PC-3 (cell line): ENCODE data around the gene UMODL1. TPM values are rescaled to one million over a fixed set of nuclear protein-coding genes. Genes with fewer than 3 reads are reported as not detected.

Experiments
- ATAC-seq: fragments of 200-7000 bp; cut with Tn5 transposase; 2 replicates; pipeline ENCODE4 v1.9.1; 2020; ENCODE audit warnings: mild to moderate bottlenecking, moderate library complexity
- BruUV-seq: library from RNA; stranded (reverse); fragments of 400-500 nt; replicated peaks from 2 replicates; lab custom pipeline; 2021; lab: Mats Ljungman, UMichigan
- CTCF ChIA-PET: fragments of 300-600 bp; sonication (Branson Sonifier 250); formaldehyde crosslinking; loops from one replicate; lab custom pipeline; 2022; ENCODE audit warnings: antibody characterized with exemption; lab: Charles Lee
- POLR2A ChIA-PET: fragments of 300-600 bp; sonication (Branson Sonifier 250); formaldehyde crosslinking; loops from one replicate; lab custom pipeline; 2022; ENCODE audit warnings: antibody characterized with exemption; ENCODE audit not compliant: unreplicated experiment; lab: Charles Lee
- DNase-seq: peaks from one replicate; pipeline ENCODE4 v3.0.0-alpha.2; 2015
- H2AFZ ChIP-seq: fragments of 300-600 bp; sonication (generic); 2 replicates; pipeline ENCODE4 v1.6.0; 2016; ENCODE audit warnings: antibody characterized with exemption, low read length
- H3F3A ChIP-seq: fragments of 300-600 bp; sonication (generic); one replicate; pipeline ENCODE4 v1.6.0; 2017; ENCODE audit warnings: antibody characterized with exemption, low read length, control low read depth, mild to moderate bottlenecking; ENCODE audit not compliant: unreplicated experiment
- H3K27ac ChIP-seq: fragments of 300-600 bp; sonication (generic); 2 replicates; pipeline ENCODE4 v1.5.1; 2016; ENCODE audit warnings: mild to moderate bottlenecking, low read length
- H3K27me3 ChIP-seq: fragments of 300-600 bp; sonication (generic); 2 replicates; pipeline ENCODE4 v1.6.1; 2016; ENCODE audit warnings: low read length, mixed read lengths
- H3K36me3 ChIP-seq: fragments of 300-600 bp; sonication (generic); 2 replicates; pipeline ENCODE4 v1.6.1; 2016; ENCODE audit warnings: low read depth, mixed run types, low read length, mixed read lengths
- H3K4me1 ChIP-seq: fragments of 300-600 bp; sonication (generic); 2 replicates; pipeline ENCODE4 v1.5.1; 2016; ENCODE audit warnings: low read length; ENCODE audit not compliant: insufficient read depth
- H3K4me2 ChIP-seq: fragments of 300-600 bp; sonication (generic); 2 replicates; pipeline ENCODE4 v1.6.0; 2016; ENCODE audit warnings: low read length
- H3K4me3 ChIP-seq: fragments of 300-600 bp; sonication (generic); 2 replicates; pipeline ENCODE4 v1.5.1; 2016; ENCODE audit warnings: mild to moderate bottlenecking, low read length, mixed read lengths
- H3K79me2 ChIP-seq: fragments of 300-600 bp; sonication (generic); 2 replicates; pipeline ENCODE4 v1.6.1; 2017; ENCODE audit warnings: low read length, mixed read lengths
- H3K9ac ChIP-seq: fragments of 300-600 bp; sonication (generic); 2 replicates; pipeline ENCODE4 v1.6.0; 2016; ENCODE audit warnings: mild to moderate bottlenecking, low read length
- H3K9me2 ChIP-seq: fragments of 300-600 bp; sonication (generic); replicated peaks from 2 replicates; pipeline ENCODE4 v1.6.1; 2016; ENCODE audit warnings: mixed run types, low read length, mixed read lengths
- H3K9me3 ChIP-seq: fragments of 300-600 bp; sonication (generic); 2 replicates; pipeline ENCODE4 v1.6.1; 2016; ENCODE audit warnings: low read length, mixed read lengths
- H4K20me1 ChIP-seq: fragments of 300-600 bp; sonication (generic); 2 replicates; pipeline ENCODE4 v1.6.1; 2016; ENCODE audit warnings: low read length, mixed read lengths
- CTCF ChIP-seq: fragments of 300-600 bp; sonication (generic); conservative IDR thresholded peaks from 2 replicates; pipeline ENCODE4 v1.5.1; 2017; ENCODE audit warnings: antibody characterized with exemption, low read depth, mild to moderate bottlenecking, low read length
- EZH2 ChIP-seq: fragments of 300-600 bp; sonication (generic); IDR thresholded peaks from one replicate; pipeline ENCODE4 v1.6.1; 2017; ENCODE audit warnings: antibody characterized with exemption, mild to moderate bottlenecking, low read length; ENCODE audit not compliant: unreplicated experiment
- EZH2phosphoT487 ChIP-seq: fragments of 300-600 bp; sonication (generic); IDR thresholded peaks from 2 replicates; pipeline ENCODE4 v1.6.1; 2018; ENCODE audit warnings: mild to moderate bottlenecking, antibody characterized with exemption, low read length, borderline replicate concordance
- intact Hi-C: fragments of 100-400 bp; cut with micrococcal nuclease; formaldehyde crosslinking; loops from 2 replicates; pipeline ENCODE4 v1.9.0; 2023
- total RNA-seq: library from RNA; depleted of rRNA; stranded (reverse); fragments of >200 nt; gene quantifications from 2 replicates; pipeline ENCODE4 v1.2.3, GENCODE V29; 2014

The UMODL1 gene
- total RNA-seq, 1 experiment from 2014 or later, result not detected

- Histone ChIP-seq H3K9me2 (no peaks in the 10 kb centered on the region), H2AFZ (no peak overlapping the region), H3F3A (peaks cover 5% of the 10 kb centered on the region), H3K9ac (no peak overlapping the region), H3K4me3 (no peak overlapping the region), H3K4me1 (peaks cover 28% of the 10 kb centered on the region), H3K9me3 (no peaks in the 10 kb centered on the region), H3K4me2 (no peak overlapping the region), H3K27me3 (no peaks in the 10 kb centered on the region), H3K36me3 (no peaks in the 10 kb centered on the region), H3K79me2 (no peaks in the 10 kb centered on the region), H3K27ac (no peak overlapping the region), H4K20me1 (no peaks in the 10 kb centered on the region)
- no peak for ATAC-seq
- POLR2A ChIA-PET, result no interaction called here
- TF ChIP-seq CTCF (no peak), EZH2phosphoT487 (no peak), EZH2 (no peak)
- CTCF ChIA-PET, result no interaction called here
- BruUV-seq, result no TSS peak
- DNase-seq, result no peak
- intact Hi-C loops, result no loop called here
Observed at GRCh38 chr21:42059141-42059540, 12.0 kb upstream of the UMODL1 start.

- Histone ChIP-seq H3K9me3 (no peaks in the 10 kb centered on the region), H3K27ac (no peak overlapping the region), H3K36me3 (no peaks in the 10 kb centered on the region), H3F3A (peaks cover 5% of the 10 kb centered on the region), H3K9me2 (no peaks in the 10 kb centered on the region), H2AFZ (no peak overlapping the region), H3K9ac (no peak overlapping the region), H3K4me1 (peaks cover 32% of the 10 kb centered on the region), H4K20me1 (no peaks in the 10 kb centered on the region), H3K79me2 (no peaks in the 10 kb centered on the region), H3K4me2 (no peak overlapping the region), H3K4me3 (no peak overlapping the region), H3K27me3 (no peaks in the 10 kb centered on the region)
- no peak for ATAC-seq
- intact Hi-C loops, result no loop called here
- ChIA-PET POLR2A (no interaction called here), CTCF (no interaction called here)
- TF ChIP-seq CTCF, result no peak
- TF ChIP-seq EZH2phosphoT487, result no peak
- TF ChIP-seq EZH2, result no peak
- DNase-seq, result no peak
- BruUV-seq, result no TSS peak
Observed at GRCh38 chr21:42059721-42060120, 11.4 kb upstream of the UMODL1 start.

GRCh38 chr21:42060166-42060565, 11.0 kb upstream of the UMODL1 start:
- Histone ChIP-seq H3K4me2 (no peak overlapping the region), H3K9ac (no peak overlapping the region), H2AFZ (no peak overlapping the region), H4K20me1 (no peaks in the 10 kb centered on the region), H3K9me3 (no peaks in the 10 kb centered on the region), H3K9me2 (no peaks in the 10 kb centered on the region), H3K36me3 (no peaks in the 10 kb centered on the region), H3K27ac (no peak overlapping the region), H3K4me3 (no peak overlapping the region), H3K79me2 (no peaks in the 10 kb centered on the region), H3F3A (peaks cover 5% of the 10 kb centered on the region), H3K27me3 (no peaks in the 10 kb centered on the region), H3K4me1 (peaks cover 32% of the 10 kb centered on the region)
- DNase-seq (no peak), ATAC-seq (no peak)
- POLR2A ChIA-PET, result no interaction called here
- intact Hi-C loops, result no loop called here
- BruUV-seq, result no TSS peak
- CTCF ChIA-PET, result no interaction called here
- TF ChIP-seq EZH2phosphoT487 (no peak), CTCF (no peak)
